ENCODE results near the gene ZNF638. TPM values are rescaled to one million over a fixed set of nuclear protein-coding genes. Genes with fewer than 3 reads are reported as not detected.

ZNF638 gene
- total RNA-seq, 1 donor, result 152 TPM

DNA sequence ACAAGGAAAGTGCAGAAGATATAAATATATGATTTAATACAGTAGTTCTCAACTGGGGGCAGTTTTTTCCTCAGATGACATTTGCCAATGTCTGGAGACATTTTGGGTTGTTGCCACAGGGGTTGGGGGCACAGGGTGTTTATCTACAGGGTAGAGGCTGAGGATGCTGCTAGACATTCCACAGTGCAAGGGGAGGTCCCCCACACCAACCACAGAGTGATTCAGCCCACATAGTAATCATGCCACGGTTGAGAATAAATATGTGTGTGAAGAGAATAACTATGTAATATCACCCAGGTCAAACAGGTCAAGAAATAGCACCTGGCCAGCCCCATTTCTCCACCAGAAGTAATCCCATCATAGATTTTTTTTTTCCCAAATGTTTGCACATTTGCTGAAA is 139.7 kb downstream of the ZNF638 start:
- no peaks in the 10 kb centered on the region for H4K20me1 ChIP-seq (ENCODE audit: insufficient read depth, low read length)
- H2AFZ ChIP-seq (ENCODE audit: low read length), result no peak overlapping the region
- no peaks in the 10 kb centered on the region for H3K36me3 ChIP-seq (ENCODE audit: insufficient read depth, low read length)
- no peaks in the 10 kb centered on the region for H3K9me3 ChIP-seq (ENCODE audit: low read depth, low read length)
- DNase-seq (ENCODE audit: insufficient read length, low spot score, missing footprints), result no peak
- no peaks in the 10 kb centered on the region for H3K79me2 ChIP-seq (ENCODE audit: insufficient read depth, low read length)
- H3K4me3 ChIP-seq (ENCODE audit: insufficient read depth, low read length), result no peak overlapping the region
- H3K4me2 ChIP-seq (ENCODE audit: insufficient read depth, low read length), result no peak overlapping the region
- TF ChIP-seq, protein P1, sequence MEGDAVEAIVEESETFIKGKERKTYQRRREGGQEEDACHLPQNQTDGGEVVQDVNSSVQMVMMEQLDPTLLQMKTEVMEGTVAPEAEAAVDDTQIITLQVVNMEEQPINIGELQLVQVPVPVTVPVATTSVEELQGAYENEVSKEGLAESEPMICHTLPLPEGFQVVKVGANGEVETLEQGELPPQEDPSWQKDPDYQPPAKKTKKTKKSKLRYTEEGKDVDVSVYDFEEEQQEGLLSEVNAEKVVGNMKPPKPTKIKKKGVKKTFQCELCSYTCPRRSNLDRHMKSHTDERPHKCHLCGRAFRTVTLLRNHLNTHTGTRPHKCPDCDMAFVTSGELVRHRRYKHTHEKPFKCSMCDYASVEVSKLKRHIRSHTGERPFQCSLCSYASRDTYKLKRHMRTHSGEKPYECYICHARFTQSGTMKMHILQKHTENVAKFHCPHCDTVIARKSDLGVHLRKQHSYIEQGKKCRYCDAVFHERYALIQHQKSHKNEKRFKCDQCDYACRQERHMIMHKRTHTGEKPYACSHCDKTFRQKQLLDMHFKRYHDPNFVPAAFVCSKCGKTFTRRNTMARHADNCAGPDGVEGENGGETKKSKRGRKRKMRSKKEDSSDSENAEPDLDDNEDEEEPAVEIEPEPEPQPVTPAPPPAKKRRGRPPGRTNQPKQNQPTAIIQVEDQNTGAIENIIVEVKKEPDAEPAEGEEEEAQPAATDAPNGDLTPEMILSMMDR (IDR thresholded peaks at IDR 0.05; ENCODE audit: extremely low read depth, low read depth, low read length), result no peak
- no peak overlapping the region for H3K27ac ChIP-seq (ENCODE audit: low read depth, low read length)
- H3K4me1 ChIP-seq (ENCODE audit: insufficient read depth, low read length), result peaks cover 8% of the 10 kb centered on the region
- H3K27me3 ChIP-seq (ENCODE audit: insufficient read depth, low read length), result peaks cover 19% of the 10 kb centered on the region

DNA sequence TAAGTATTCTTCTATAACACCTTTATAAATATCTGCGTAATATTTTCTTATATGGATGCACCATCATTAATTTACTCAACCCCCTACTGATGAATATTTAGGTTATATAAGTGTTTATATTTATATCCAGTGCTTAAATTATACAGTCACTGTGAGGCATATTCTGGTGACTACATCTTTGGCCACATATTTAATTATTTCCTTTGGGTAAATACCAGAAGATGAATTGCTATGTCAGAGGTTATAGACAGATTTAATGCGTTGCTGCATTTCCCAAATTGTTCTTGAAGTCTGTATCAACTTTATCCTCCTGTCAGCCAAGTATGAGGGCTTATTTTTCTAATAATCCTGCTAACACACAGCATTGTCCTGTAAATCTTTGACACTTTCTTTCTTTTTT is 140.4 kb downstream of the ZNF638 start:
- H4K20me1 ChIP-seq (ENCODE audit: insufficient read depth, low read length), result no peaks in the 10 kb centered on the region
- H3K4me3 ChIP-seq (ENCODE audit: insufficient read depth, low read length), result no peak overlapping the region
- peaks cover 6% of the 10 kb centered on the region for H3K4me1 ChIP-seq (ENCODE audit: insufficient read depth, low read length)
- H3K36me3 ChIP-seq (ENCODE audit: insufficient read depth, low read length), result no peaks in the 10 kb centered on the region
- no peak for DNase-seq (ENCODE audit: insufficient read length, low spot score, missing footprints)
- H3K27me3 ChIP-seq (ENCODE audit: insufficient read depth, low read length), result peaks cover 18% of the 10 kb centered on the region
- H3K27ac ChIP-seq (ENCODE audit: low read depth, low read length), result no peak overlapping the region
- no peak overlapping the region for H2AFZ ChIP-seq (ENCODE audit: low read length)
- H3K9me3 ChIP-seq (ENCODE audit: low read depth, low read length), result no peaks in the 10 kb centered on the region
- TF ChIP-seq, protein P1 (IDR thresholded peaks at IDR 0.05; ENCODE audit: extremely low read depth, low read depth, low read length), result no peak
- H3K79me2 ChIP-seq (ENCODE audit: insufficient read depth, low read length), result no peaks in the 10 kb centered on the region
- H3K4me2 ChIP-seq (ENCODE audit: insufficient read depth, low read length), result no peak overlapping the region

DNA sequence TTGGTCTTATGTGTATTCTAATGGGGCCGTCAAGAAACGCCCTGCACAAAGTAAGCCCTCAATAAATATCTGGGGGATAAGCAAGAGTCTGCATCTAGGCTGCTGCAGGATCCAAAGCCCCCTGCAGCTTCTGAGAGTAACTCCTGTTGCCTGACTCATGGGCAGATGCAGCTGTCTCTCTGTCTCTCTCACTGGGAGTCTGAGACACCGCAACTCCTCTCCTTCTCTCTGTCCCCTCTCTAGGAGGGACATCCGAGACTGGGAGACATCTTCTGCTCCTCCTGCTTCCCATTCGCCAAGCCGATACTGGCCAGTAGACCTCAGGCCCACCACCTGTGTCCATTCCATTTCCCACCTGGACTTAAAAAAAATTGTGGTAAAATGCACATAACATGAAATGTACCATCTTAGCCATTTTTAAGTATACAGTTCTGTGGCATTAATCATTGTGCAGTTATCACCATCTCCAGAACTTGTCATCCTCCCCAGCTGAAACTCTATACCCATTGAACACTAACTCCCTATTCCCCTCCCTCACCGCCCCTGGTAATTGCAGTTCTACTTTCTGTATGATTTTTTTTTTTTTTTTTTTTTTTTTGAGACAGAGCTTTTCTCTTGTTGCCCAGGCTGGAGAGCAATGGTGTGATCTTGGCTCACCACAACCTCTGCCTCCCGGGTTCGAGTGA is 141.9 kb downstream of the ZNF638 start:
- Histone ChIP-seq H3K27me3 (ENCODE audit: insufficient read depth, low read length) (peaks cover 8% of the 10 kb centered on the region), H4K20me1 (ENCODE audit: insufficient read depth, low read length) (no peaks in the 10 kb centered on the region), H3K79me2 (ENCODE audit: insufficient read depth, low read length) (no peaks in the 10 kb centered on the region), H3K4me3 (ENCODE audit: insufficient read depth, low read length) (no peak overlapping the region), H3K4me1 (ENCODE audit: insufficient read depth, low read length) (peaks cover 6% of the 10 kb centered on the region), H3K4me2 (ENCODE audit: insufficient read depth, low read length) (no peak overlapping the region), H3K27ac (ENCODE audit: low read depth, low read length) (no peak overlapping the region), H2AFZ (ENCODE audit: low read length) (no peak overlapping the region), H3K36me3 (ENCODE audit: insufficient read depth, low read length) (no peaks in the 10 kb centered on the region), H3K9me3 (ENCODE audit: low read depth, low read length) (no peaks in the 10 kb centered on the region)
- TF ChIP-seq, protein P1 (IDR thresholded peaks at IDR 0.05; ENCODE audit: extremely low read depth, low read depth, low read length), result no peak
- no peak for DNase-seq (ENCODE audit: insufficient read length, low spot score, missing footprints)

DNA sequence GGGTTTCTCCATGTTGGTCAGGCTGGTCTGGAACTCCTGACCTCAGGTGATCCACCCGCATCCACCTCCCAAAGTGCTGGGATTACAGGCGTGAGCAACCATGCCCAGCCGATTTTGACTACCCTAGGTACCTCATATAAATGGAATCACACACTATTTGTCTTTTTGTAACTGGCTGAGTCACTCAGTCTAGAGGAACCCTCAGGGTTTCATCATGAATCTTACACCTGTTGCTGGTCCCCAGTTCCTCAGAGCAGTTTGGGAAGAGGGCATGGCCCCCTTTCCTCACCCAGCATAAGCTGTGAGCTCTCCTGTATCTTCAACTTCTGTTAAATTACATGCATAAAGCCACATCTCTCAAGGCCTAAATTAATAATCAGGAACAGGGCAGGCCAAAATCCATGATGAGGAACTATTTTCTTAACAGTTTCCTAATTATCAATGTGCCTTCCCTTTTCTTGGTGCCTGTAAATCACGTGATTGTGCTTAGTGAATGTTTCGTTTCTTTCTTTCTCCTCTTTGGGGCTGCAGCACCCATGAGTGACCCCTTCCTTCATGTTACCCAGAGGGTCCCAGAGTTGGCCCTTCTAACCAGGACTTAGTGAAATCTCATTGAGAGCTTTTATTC is 142.6 kb downstream of the ZNF638 start:
- no peak overlapping the region for H2AFZ ChIP-seq (ENCODE audit: low read length)
- no peaks in the 10 kb centered on the region for H4K20me1 ChIP-seq (ENCODE audit: insufficient read depth, low read length)
- H3K79me2 ChIP-seq (ENCODE audit: insufficient read depth, low read length), result no peaks in the 10 kb centered on the region
- H3K27me3 ChIP-seq (ENCODE audit: insufficient read depth, low read length), result peaks cover 3% of the 10 kb centered on the region
- DNase-seq (ENCODE audit: insufficient read length, low spot score, missing footprints), result no peak
- H3K4me2 ChIP-seq (ENCODE audit: insufficient read depth, low read length), result no peak overlapping the region
- H3K27ac ChIP-seq (ENCODE audit: low read depth, low read length), result no peak overlapping the region
- no peaks in the 10 kb centered on the region for H3K36me3 ChIP-seq (ENCODE audit: insufficient read depth, low read length)
- no peak overlapping the region for H3K4me3 ChIP-seq (ENCODE audit: insufficient read depth, low read length)
- TF ChIP-seq, protein P1 (IDR thresholded peaks at IDR 0.05; ENCODE audit: extremely low read depth, low read depth, low read length), result no peak
- H3K4me1 ChIP-seq (ENCODE audit: insufficient read depth, low read length), result peaks cover 6% of the 10 kb centered on the region
- no peaks in the 10 kb centered on the region for H3K9me3 ChIP-seq (ENCODE audit: low read depth, low read length)

All from osteoblast (primary cell).